Measurements from ENCODE around the gene WDR1.

The WDR1 gene

DNA sequence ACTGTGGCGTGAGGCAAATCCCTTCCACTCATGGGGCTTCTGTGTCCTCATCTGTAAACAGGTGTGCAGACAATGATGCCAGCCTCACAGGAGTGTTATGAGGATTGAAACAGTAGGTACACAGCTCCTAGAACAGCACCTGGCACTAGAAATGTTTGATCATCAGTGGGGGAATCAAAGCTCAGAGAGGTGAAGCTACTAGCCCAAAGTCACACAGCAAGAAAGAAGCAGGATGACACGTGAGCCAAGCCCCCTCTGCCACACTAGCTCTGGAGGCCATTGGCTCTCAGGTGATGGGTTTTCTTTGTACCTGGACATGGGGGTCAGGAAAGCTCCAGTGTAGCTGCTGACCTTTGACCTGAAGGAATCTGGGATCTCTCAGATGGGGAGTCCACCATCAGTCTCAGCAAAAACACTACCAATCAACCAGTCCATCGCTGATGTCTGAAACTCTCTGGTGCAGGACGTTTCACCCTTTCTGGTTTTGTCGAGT is 81.9 kb downstream of the WDR1 start:
- no peak for DNase-seq

GRCh38 chr4:10034136-10034535 is 82.5 kb downstream of the WDR1 start:
- DNase-seq: no peak

- DNase-seq: no peak
These were observed 83.3 kb downstream of the WDR1 start for GRCh38 chr4:10033191-10033881.

GRCh38 chr4:10032625-10033024 is 84.0 kb downstream of the WDR1 start:
- no peak for DNase-seq

- no peak for DNase-seq
These were observed 84.7 kb downstream of the WDR1 start for GRCh38 chr4:10031668-10032590.

DNA sequence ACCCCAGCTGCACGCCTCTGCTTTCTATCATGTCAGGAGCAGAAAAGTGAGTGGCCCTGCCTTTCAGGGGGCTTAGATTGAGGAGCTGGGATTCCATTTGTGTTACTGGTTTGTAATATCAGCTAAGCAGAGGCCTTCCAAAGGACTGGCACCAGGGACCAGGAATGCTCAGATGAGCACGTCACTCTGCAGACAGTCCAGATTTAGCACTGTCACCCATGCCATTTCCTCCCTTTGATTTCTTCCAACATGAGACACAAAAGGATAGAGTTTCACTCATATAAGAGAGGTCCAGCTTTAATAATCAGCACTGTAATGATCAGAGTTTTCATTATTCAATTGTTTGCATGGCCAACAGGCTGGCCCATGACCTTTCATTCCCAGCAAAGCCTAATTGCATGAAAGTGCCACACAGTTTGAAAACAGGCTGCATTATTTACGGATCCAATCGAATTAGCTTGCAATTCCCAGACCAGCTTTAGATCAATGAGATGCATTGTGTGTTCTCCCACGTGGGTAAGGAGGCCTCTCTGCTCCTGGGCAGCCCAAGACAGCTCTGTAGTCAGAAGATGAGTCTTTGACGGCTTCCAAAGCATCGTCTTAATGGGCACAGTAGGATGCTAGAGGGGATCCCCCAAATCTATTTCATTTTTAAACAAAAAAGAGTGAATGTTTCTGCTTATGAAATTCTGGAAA is 85.5 kb downstream of the WDR1 start:
- no peak for DNase-seq

DNA sequence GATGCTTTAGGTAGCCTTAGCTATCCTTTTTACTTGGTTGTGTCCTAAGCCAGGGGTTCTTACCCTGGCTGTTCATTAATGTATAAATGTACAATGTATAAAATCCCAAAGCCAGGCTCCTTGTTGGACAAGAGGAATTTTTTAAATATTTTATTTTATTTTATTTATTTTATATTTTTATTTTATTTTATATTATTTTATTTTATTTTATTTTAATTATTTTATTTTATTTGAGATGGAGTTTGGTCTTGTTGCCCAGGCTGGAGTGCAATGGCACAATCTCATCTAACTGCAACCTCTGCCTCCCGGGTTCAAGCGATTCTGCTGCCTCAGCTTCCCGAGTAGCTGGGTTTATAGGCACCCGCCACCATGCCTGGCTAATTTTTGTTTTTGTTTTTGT is 87.2 kb downstream of the WDR1 start:
- DNase-seq: no peak

GRCh38 chr4:10028910-10029309 is 87.7 kb downstream of the WDR1 start:
- no peak for DNase-seq

- DNase-seq: no peak
These were observed 90.1 kb downstream of the WDR1 start for GRCh38 chr4:10026485-10026884.

DNA sequence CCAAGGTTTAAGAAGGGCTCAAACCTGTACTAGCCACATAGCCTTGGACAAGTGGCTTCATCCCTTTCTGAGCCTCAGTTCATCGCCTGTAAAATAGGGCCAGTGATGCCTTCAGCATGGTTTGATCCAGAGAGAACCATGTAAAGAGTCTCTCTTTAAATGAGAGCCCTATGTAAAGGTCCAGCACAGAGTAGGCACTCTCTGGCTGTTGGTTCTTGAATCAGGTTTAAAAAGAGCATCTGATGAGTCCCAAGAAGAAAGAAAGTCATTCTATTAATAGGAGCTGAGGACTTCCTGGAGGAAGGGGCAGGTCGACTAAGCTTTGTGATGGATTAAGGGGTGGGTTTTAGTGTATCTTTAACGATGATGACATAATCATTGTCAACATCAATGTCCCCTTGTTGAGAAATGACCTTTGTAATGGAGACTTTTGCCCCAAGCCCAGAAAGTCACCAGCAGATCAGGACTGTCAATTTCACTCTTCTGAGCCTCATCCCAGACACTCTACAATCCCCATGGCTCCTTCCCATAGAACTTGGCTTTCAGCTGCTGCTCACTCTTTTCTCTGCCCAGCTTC is 91.3 kb downstream of the WDR1 start:
- no peak for DNase-seq

Data from activated CD8-positive, alpha-beta memory T cell treated with anti-CD3 and anti-CD28 coated beads for 24 hours (primary cell).